ENCODE data around the gene PODN.

GRCh38 chr1:53122201-53122885, 60.3 kb downstream of the PODN start:
- TF ChIP-seq ARNT (IDR thresholded peaks at IDR 0.05) (no peak), FOXK2 (IDR thresholded peaks at IDR 0.05) (no peak), ELF4 (IDR thresholded peaks at IDR 0.05) (no peak), NFRKB (IDR thresholded peaks at IDR 0.05) (no peak), SP1 (IDR thresholded peaks at IDR 0.05) (no peak), SUZ12 (IDR thresholded peaks at IDR 0.05) (no peak), LEF1 (IDR thresholded peaks at IDR 0.05; ENCODE audit: borderline replicate concordance) (no peak), HDGF (IDR thresholded peaks at IDR 0.05; ENCODE audit: borderline replicate concordance) (no peak), BHLHE40 (IDR thresholded peaks at IDR 0.05; ENCODE audit: borderline replicate concordance) (no peak), TARDBP (IDR thresholded peaks at IDR 0.05) (no peak)
